ENCODE results near the gene SLC25A3.
A peak's percentile ranks its signal among the peaks of the same experiment; 100 is the strongest.
"Not testable (repeated sequence)": the region's sequence is repeated elsewhere in the genome, so short reads cannot be mapped to it uniquely, and the experiment has no call there.

SLC25A3 gene

GRCh38 chr12:98593351-98594049 is at the start of gene SLC25A3:
Gene SLC25A3 (plus strand): TSS chr12:98593686. CDS start chr12:98593979, 293 bp downstream.
- Mint-ChIP-seq H3K4me3 (peak within 1 kb of the TSS; percentile 98), H3K27me3 (ENCODE audit: low read depth) (no peaks in the 10 kb centered on the region), H3K27ac (peak within 1 kb of the TSS; percentile 94), H3K4me1 (ENCODE audit: low read depth) (peaks cover 26% of the 10 kb centered on the region), H3K9me3 (no peaks in the 10 kb centered on the region), H3K36me3 (ENCODE audit: low read depth) (peaks cover 17% of the 10 kb centered on the region)

- Mint-ChIP-seq H3K27ac (no peak overlapping the region), H3K36me3 (ENCODE audit: low read depth) (peaks cover 40% of the 10 kb centered on the region), H3K9me3 (no peaks in the 10 kb centered on the region), H3K4me3 (no peak overlapping the region), H3K4me1 (ENCODE audit: low read depth) (peaks cover 14% of the 10 kb centered on the region), H3K27me3 (ENCODE audit: low read depth) (no peaks in the 10 kb centered on the region)
These were observed 49.8 kb upstream of the SLC25A3 start for GRCh38 chr12:98543701-98544100.

DNA sequence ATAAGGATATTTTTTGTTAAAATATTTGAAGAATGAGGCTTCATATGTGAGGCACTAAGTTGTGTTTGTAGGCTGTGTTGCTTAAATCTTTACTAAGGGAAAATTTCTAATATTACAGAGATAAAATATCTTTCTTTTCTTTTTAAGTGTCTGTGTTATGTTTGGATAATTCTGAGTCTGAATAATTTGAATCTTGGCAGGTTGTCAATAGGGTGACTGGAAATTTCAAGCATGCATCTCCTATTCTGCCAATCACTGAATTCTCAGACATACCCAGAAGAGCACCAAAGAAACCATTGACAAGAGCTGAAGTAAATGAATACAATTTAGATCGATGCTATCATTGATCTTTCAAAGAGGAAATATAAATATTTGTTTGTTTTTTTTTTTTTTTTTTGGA is 48.7 kb upstream of the SLC25A3 start:
- peaks cover 42% of the 10 kb centered on the region for H3K36me3 Mint-ChIP-seq (ENCODE audit: low read depth)
- no peaks in the 10 kb centered on the region for H3K9me3 Mint-ChIP-seq
- H3K4me1 Mint-ChIP-seq (ENCODE audit: low read depth), result peaks cover 14% of the 10 kb centered on the region
- no peak overlapping the region for H3K4me3 Mint-ChIP-seq
- H3K27ac Mint-ChIP-seq, result no peak overlapping the region
- H3K27me3 Mint-ChIP-seq (ENCODE audit: low read depth), result no peaks in the 10 kb centered on the region

DNA sequence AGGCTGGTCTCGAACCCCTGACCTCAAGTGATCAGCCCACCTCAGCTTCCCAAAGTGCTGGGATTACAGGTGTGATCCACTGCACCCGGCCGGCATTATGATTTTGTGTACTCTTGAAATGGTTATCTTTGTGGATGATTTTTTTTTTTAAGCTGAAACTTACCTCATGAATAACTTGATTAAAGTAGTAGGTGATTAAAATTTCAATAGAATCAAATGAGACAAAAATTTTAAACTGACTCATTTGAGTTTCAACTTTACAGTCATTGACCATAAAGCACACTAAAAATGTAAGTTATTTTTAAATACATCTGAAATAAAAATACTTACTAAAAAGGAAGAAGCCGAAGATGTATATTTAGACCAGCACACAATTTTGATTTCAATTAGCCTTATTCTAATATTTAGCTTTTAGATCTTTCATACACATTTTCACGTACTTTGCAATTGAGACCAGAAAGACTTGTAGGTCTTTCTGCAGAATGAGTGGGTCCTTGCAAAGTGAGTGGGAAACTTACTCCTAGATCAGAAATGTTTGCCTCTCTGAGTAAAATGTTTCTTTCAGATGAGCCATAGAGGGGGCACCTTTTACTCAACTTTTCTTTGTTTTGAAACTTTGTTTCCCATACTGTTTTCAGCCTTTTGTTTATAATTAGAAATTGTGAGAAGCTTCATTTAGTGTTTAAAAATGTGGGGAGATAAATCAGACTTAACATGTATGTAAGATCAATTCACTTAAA is 43.9 kb upstream of the SLC25A3 start:
- peaks cover 2% of the 10 kb centered on the region for H3K4me1 Mint-ChIP-seq (ENCODE audit: low read depth)
- no peak overlapping the region for H3K4me3 Mint-ChIP-seq
- peaks cover 35% of the 10 kb centered on the region for H3K36me3 Mint-ChIP-seq (ENCODE audit: low read depth)
- no peak overlapping the region for H3K27ac Mint-ChIP-seq
- no peaks in the 10 kb centered on the region for H3K27me3 Mint-ChIP-seq (ENCODE audit: low read depth)
- H3K9me3 Mint-ChIP-seq, result no peaks in the 10 kb centered on the region

- Mint-ChIP-seq H3K4me3 (no peak overlapping the region), H3K27me3 (ENCODE audit: low read depth) (no peaks in the 10 kb centered on the region), H3K9me3 (no peaks in the 10 kb centered on the region), H3K36me3 (ENCODE audit: low read depth) (peaks cover 29% of the 10 kb centered on the region), H3K27ac (no peak overlapping the region), H3K4me1 (ENCODE audit: low read depth) (peaks cover 2% of the 10 kb centered on the region)
These were observed 41.7 kb upstream of the SLC25A3 start for GRCh38 chr12:98551787-98552186.

DNA sequence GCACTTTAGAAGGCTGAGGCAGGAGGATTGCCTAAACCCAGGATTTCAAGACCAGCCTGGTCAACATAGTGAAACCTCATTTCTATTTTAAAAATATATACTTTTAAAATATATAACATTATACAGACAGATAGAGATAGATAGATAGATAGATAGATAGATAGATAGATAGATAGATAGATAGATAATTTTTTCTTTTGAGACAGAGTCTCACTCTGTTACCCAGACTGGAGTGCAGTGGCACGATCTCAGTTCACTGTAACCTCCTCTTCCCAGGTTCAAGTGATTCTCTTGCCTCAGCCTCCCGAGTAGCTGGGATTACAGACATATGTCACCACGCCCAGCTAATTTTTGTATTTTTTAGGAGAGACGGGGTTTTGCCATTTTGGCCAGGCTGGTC is 35.4 kb upstream of the SLC25A3 start:
- not testable (repeated sequence) for H3K27ac Mint-ChIP-seq; H3K4me3 Mint-ChIP-seq; H3K9me3 Mint-ChIP-seq; H3K4me1 Mint-ChIP-seq (ENCODE audit: low read depth); H3K36me3 Mint-ChIP-seq (ENCODE audit: low read depth); H3K27me3 Mint-ChIP-seq (ENCODE audit: low read depth)

GRCh38 chr12:98559666-98560065 is 33.8 kb upstream of the SLC25A3 start:
- Mint-ChIP-seq H3K4me1 (ENCODE audit: low read depth) (no peaks in the 10 kb centered on the region), H3K27ac (no peak overlapping the region), H3K27me3 (ENCODE audit: low read depth) (no peaks in the 10 kb centered on the region), H3K9me3 (no peaks in the 10 kb centered on the region), H3K36me3 (ENCODE audit: low read depth) (no peaks in the 10 kb centered on the region), H3K4me3 (no peak overlapping the region)

DNA sequence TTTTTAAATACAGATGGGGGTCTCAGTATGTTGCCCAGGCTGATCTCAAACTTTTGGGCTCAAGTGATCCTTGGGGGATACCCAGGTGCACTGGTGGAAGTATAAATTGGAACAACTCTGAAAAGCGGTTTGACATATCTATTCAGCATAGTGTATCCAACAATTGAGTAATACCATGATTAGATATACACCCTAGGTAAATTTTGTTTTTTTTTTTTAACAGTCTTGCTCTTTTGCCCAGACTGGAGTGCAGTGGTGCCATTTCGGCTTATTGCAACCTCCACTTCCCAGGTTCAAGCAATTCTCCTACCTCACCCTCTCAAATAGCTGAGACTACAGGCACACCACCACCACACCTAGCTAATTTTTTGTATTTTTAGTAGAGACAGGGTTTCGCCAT is 31.6 kb upstream of the SLC25A3 start:
- H3K4me3 Mint-ChIP-seq, result no peak overlapping the region
- no peaks in the 10 kb centered on the region for H3K27me3 Mint-ChIP-seq (ENCODE audit: low read depth)
- H3K36me3 Mint-ChIP-seq (ENCODE audit: low read depth), result no peaks in the 10 kb centered on the region
- no peaks in the 10 kb centered on the region for H3K9me3 Mint-ChIP-seq
- peaks cover 5% of the 10 kb centered on the region for H3K4me1 Mint-ChIP-seq (ENCODE audit: low read depth)
- H3K27ac Mint-ChIP-seq, result no peak overlapping the region

- Mint-ChIP-seq H3K4me1 (ENCODE audit: low read depth) (no peaks in the 10 kb centered on the region), H3K9me3 (peaks cover 3% of the 10 kb centered on the region), H3K4me3 (no peak overlapping the region), H3K36me3 (ENCODE audit: low read depth) (no peaks in the 10 kb centered on the region), H3K27ac (no peak overlapping the region), H3K27me3 (ENCODE audit: low read depth) (no peaks in the 10 kb centered on the region)
These were observed 21.5 kb upstream of the SLC25A3 start for GRCh38 chr12:98572010-98572409.

GRCh38 chr12:98574110-98574509 is 19.4 kb upstream of the SLC25A3 start:
- no peak overlapping the region for H3K4me3 Mint-ChIP-seq
- no peaks in the 10 kb centered on the region for H3K36me3 Mint-ChIP-seq (ENCODE audit: low read depth)
- H3K27ac Mint-ChIP-seq, result no peak overlapping the region
- H3K9me3 Mint-ChIP-seq, result peaks cover 3% of the 10 kb centered on the region
- H3K4me1 Mint-ChIP-seq (ENCODE audit: low read depth), result no peaks in the 10 kb centered on the region
- H3K27me3 Mint-ChIP-seq (ENCODE audit: low read depth), result no peaks in the 10 kb centered on the region

GRCh38 chr12:98575013-98575412 is 18.5 kb upstream of the SLC25A3 start:
- Mint-ChIP-seq H3K27me3 (ENCODE audit: low read depth) (peaks cover 4% of the 10 kb centered on the region), H3K36me3 (ENCODE audit: low read depth) (no peaks in the 10 kb centered on the region)

GRCh38 chr12:98576795-98577194 is 16.7 kb upstream of the SLC25A3 start:
- not testable (repeated sequence) for H3K4me3 Mint-ChIP-seq; H3K4me1 Mint-ChIP-seq (ENCODE audit: low read depth); H3K27ac Mint-ChIP-seq; H3K36me3 Mint-ChIP-seq (ENCODE audit: low read depth); H3K27me3 Mint-ChIP-seq (ENCODE audit: low read depth); H3K9me3 Mint-ChIP-seq

More at GRCh38 chr12:98575013-98575412, 18.5 kb upstream of the SLC25A3 start:
- peaks cover 3% of the 10 kb centered on the region for H3K9me3 Mint-ChIP-seq
- H3K4me1 Mint-ChIP-seq (ENCODE audit: low read depth), result no peaks in the 10 kb centered on the region
- no peak overlapping the region for H3K27ac Mint-ChIP-seq
- no peak overlapping the region for H3K4me3 Mint-ChIP-seq

GRCh38 chr12:98578392-98578791 is 15.1 kb upstream of the SLC25A3 start:
- H3K36me3 Mint-ChIP-seq (ENCODE audit: low read depth), result no peaks in the 10 kb centered on the region
- H3K4me1 Mint-ChIP-seq (ENCODE audit: low read depth), result no peaks in the 10 kb centered on the region
- H3K4me3 Mint-ChIP-seq, result no peak overlapping the region
- no peak overlapping the region for H3K27ac Mint-ChIP-seq
- H3K9me3 Mint-ChIP-seq, result peaks cover 3% of the 10 kb centered on the region
- H3K27me3 Mint-ChIP-seq (ENCODE audit: low read depth), result peaks cover 14% of the 10 kb centered on the region

DNA sequence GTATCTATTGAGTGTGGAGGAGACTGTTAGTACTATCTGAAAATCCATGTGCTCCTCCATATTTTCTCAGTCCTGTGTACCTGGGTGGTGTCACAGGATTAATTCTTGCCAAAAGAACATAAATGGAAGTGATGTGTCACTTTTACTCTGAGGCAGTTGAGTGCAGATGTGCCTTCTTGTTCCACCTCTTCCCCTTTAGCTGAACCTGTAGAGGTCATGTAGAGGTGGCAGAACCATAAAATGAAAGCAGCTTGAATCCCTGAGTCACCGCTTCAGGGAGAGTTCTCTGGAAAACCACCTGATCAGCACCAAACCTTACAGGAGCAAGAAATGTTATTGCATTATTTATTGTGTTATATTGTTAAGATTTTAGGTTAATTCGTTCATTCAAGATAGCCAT is 14.7 kb upstream of the SLC25A3 start:
- H3K27me3 Mint-ChIP-seq (ENCODE audit: low read depth), result peaks cover 14% of the 10 kb centered on the region
- H3K4me3 Mint-ChIP-seq, result no peak overlapping the region
- peaks cover 3% of the 10 kb centered on the region for H3K9me3 Mint-ChIP-seq
- no peaks in the 10 kb centered on the region for H3K36me3 Mint-ChIP-seq (ENCODE audit: low read depth)
- no peaks in the 10 kb centered on the region for H3K4me1 Mint-ChIP-seq (ENCODE audit: low read depth)
- no peak overlapping the region for H3K27ac Mint-ChIP-seq

DNA sequence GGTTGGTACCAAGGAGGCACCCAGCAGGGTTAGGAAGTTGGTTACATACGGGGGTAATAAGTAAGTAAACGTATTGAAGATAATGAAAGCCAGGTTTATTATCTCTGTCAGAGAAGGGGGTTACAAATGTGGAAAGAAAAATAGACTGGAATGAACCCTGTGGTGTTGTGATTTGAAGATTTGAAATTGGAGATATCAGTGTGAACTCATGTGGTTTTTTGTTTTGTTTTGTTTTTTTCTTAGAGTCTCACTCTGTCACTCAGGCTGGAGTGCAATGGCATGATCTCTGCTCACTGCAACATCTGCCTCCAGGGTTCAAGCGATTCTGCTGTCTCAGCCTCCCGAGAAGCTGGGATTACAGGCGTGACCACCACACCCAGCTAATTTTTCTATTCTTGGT is 14.1 kb upstream of the SLC25A3 start:
- Mint-ChIP-seq H3K27me3 (ENCODE audit: low read depth) (peaks cover 14% of the 10 kb centered on the region), H3K36me3 (ENCODE audit: low read depth) (no peaks in the 10 kb centered on the region), H3K4me1 (ENCODE audit: low read depth) (no peaks in the 10 kb centered on the region), H3K9me3 (peaks cover 3% of the 10 kb centered on the region), H3K27ac (no peak overlapping the region), H3K4me3 (no peak overlapping the region)

Measured in T-helper 1 cell treated with Interleukin-12 subunit alpha and Interleukin-12 subunit beta and Interleukin-4 antibody, amounts not matched to agents 30 μg/mL and 1 μg/mL, for 36 hours (primary cell).